ENCODE data around the gene DNAH14.
"Not testable (repeated sequence)": the region's sequence is repeated elsewhere in the genome, so short reads cannot be mapped to it uniquely, and the experiment has no call there.

DNAH14 gene

GRCh38 chr1:225260319-225260718 lies 330.8 kb downstream of the DNAH14 start:
- DNase-seq: no peak

- DNase-seq: no peak
These were observed 348.0 kb downstream of the DNAH14 start for GRCh38 chr1:225277445-225277844.

GRCh38 chr1:225280563-225280962 lies 351.1 kb downstream of the DNAH14 start:
- DNase-seq: no peak

- no peak for DNase-seq
These were observed 360.8 kb downstream of the DNAH14 start for GRCh38 chr1:225290244-225290643.

- DNase-seq: no peak
These were observed 370.1 kb downstream of the DNAH14 start for GRCh38 chr1:225299624-225300023.

GRCh38 chr1:225300381-225300780 lies 370.9 kb downstream of the DNAH14 start:
- DNase-seq: no peak

- DNase-seq: no peak
These were observed 375.5 kb downstream of the DNAH14 start for GRCh38 chr1:225304996-225305395.

GRCh38 chr1:225310544-225310943 lies 381.1 kb downstream of the DNAH14 start:
- not testable (repeated sequence) for DNase-seq

GRCh38 chr1:225318706-225319575 lies 389.5 kb downstream of the DNAH14 start:
- no peak for DNase-seq

GRCh38 chr1:225319871-225320270 lies 390.4 kb downstream of the DNAH14 start:
- no peak for DNase-seq

- DNase-seq: no peak
These were observed 392.3 kb downstream of the DNAH14 start for GRCh38 chr1:225321784-225322183.

- DNase-seq: no peak
These were observed 399.6 kb downstream of the DNAH14 start for GRCh38 chr1:225329041-225329440.

- DNase-seq: not testable (repeated sequence)
These were observed 400.5 kb downstream of the DNAH14 start for GRCh38 chr1:225329996-225330395.

- no peak for DNase-seq
These were observed 403.2 kb downstream of the DNAH14 start for GRCh38 chr1:225332686-225333085.

GRCh38 chr1:225335098-225335778 lies 405.8 kb downstream of the DNAH14 start:
- DNase-seq: not testable (repeated sequence)

- no peak for DNase-seq
These were observed 409.1 kb downstream of the DNAH14 start for GRCh38 chr1:225338545-225338944.

- DNase-seq: no peak
These were observed 412.2 kb downstream of the DNAH14 start for GRCh38 chr1:225341642-225342041.

- DNase-seq: no peak
These were observed 413.2 kb downstream of the DNAH14 start for GRCh38 chr1:225342695-225343094.

GRCh38 chr1:225343618-225344017 lies 414.1 kb downstream of the DNAH14 start:
- no peak for DNase-seq

- DNase-seq: no peak
These were observed 417.7 kb downstream of the DNAH14 start for GRCh38 chr1:225347123-225347683.

- DNase-seq: no peak
These were observed 418.9 kb downstream of the DNAH14 start for GRCh38 chr1:225348400-225348799.

- no peak for DNase-seq
These were observed 420.4 kb downstream of the DNAH14 start for GRCh38 chr1:225349826-225350225.

- no peak for DNase-seq
These were observed 421.4 kb downstream of the DNAH14 start for GRCh38 chr1:225350872-225351271.

GRCh38 chr1:225354906-225355305 lies 425.4 kb downstream of the DNAH14 start:
- DNase-seq: no peak

Measured in femur (tissue), 1 donor.